Measurements from ENCODE around the gene KDM4C.
"Not testable (repeated sequence)": the region's sequence is repeated elsewhere in the genome, so short reads cannot be mapped to it uniquely, and the experiment has no call there.

The KDM4C gene

DNA sequence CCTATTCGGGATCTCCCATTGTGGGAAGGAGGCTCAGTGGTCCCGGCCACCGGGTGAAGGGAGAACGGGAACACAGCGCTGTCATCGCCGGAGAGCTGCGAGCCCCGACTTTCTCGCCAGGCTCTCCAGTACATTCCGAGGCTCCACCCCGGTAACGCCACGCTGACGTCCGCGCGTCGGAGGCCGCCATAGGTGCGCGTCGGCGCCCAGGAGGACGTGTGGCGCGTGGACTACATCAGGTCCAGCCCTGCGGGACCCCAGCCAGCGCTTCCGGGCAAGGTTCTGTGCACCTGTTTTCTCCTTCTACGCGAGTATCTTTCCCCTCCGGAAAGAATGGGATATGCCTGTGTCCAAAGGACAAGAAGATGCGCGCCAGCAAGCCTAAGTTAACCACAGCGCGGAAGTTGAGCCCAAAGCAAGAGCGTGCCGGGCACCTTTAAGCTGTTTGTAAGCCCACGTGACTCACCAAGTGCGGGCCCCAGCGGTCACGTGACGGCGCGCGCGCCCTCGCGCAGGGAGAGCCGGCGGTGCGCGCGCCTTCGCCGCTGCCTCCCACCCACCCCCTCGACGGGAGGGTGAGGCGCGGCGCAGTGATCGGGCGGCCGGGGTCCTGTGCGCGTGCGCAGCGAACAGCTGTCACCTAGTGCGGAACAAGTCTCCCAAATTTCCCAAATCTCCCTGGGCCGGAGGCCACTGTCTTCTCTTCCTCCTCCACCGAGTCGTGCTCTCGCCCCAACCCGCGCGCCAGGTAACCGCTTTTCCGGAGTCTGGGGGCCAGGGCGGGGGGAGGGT lies at the start of gene KDM4C:
KDM4C (plus strand) TSS at position 518 of the 792 bp plus-strand sequence. CDS start 35,016 bp downstream, outside the sequence.
- H3K27ac ChIP-seq: peak within 1 kb of the TSS; percentile 89
- TF ChIP-seq, protein P1, sequence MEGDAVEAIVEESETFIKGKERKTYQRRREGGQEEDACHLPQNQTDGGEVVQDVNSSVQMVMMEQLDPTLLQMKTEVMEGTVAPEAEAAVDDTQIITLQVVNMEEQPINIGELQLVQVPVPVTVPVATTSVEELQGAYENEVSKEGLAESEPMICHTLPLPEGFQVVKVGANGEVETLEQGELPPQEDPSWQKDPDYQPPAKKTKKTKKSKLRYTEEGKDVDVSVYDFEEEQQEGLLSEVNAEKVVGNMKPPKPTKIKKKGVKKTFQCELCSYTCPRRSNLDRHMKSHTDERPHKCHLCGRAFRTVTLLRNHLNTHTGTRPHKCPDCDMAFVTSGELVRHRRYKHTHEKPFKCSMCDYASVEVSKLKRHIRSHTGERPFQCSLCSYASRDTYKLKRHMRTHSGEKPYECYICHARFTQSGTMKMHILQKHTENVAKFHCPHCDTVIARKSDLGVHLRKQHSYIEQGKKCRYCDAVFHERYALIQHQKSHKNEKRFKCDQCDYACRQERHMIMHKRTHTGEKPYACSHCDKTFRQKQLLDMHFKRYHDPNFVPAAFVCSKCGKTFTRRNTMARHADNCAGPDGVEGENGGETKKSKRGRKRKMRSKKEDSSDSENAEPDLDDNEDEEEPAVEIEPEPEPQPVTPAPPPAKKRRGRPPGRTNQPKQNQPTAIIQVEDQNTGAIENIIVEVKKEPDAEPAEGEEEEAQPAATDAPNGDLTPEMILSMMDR (IDR thresholded peaks at IDR 0.05; ENCODE audit: low read depth, low read length, missing control alignments): no peak
- H3K36me3 ChIP-seq (replicated peaks): no peaks in the 10 kb centered on the region
- H3K4me3 ChIP-seq (ENCODE audit: low read depth, low read length): peak within 1 kb of the TSS; percentile 88
- in situ Hi-C loops (cut with HindIII; ENCODE audit: low pct_ligation_motif_present, low sequenced_read_pairs): no loop called here
- peak; percentile 90 for DNase-seq
- H3K27me3 ChIP-seq (replicated peaks): no peaks in the 10 kb centered on the region

DNA sequence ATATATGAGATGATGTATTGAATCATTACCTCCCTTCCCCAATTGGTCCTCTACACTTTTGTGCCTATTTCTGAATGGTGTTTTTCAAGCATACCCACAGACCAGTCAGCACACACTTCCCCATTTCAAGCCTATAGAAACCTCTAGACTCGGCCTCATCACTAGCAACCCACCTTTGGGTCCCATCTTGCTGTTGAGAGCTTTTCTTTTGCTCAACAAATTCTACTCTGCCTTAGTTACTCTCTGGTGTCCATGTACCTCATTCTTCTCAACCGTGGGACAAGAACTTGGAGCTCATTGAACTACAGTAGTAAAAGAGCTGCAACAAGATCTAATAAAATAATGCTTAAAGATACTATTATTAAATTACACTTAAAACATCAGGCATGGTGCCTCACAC lies 49.0 kb upstream of the KDM4C start:
- in situ Hi-C loops (cut with HindIII; ENCODE audit: low pct_ligation_motif_present, low sequenced_read_pairs): no loop called here
- TF ChIP-seq, protein P1 (IDR thresholded peaks at IDR 0.05; ENCODE audit: low read depth, low read length, missing control alignments): no peak

DNA sequence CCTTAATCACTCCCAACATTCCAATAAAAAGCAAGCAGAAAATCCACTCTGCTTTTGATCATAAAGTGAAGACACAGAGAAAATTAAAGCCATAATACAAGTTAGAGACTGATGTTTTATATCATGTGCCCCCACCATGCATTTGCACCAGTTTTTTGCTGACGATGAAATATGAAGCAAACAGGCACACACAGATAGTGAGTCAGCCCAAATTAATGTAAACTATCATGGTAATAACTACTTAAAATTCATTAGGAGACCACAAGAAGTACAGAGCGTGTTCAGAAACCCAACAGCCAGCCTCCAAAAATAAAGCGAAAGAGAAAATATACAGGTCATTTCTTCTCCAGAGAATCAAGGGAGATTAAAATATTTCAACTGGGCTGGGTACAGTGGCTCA lies 46.4 kb upstream of the KDM4C start:
- TF ChIP-seq, protein P1 (IDR thresholded peaks at IDR 0.05; ENCODE audit: low read depth, low read length, missing control alignments): no peak
- in situ Hi-C loops (cut with HindIII; ENCODE audit: low pct_ligation_motif_present, low sequenced_read_pairs): no loop called here
- no peak for DNase-seq
- H3K36me3 ChIP-seq (replicated peaks): no peaks in the 10 kb centered on the region
- H3K4me3 ChIP-seq (ENCODE audit: low read depth, low read length): no peak overlapping the region
- no peaks in the 10 kb centered on the region for H3K27me3 ChIP-seq (replicated peaks)
- H3K27ac ChIP-seq: no peak overlapping the region

More for the DNA sequence above, 49.0 kb upstream of the KDM4C start:
- H3K36me3 ChIP-seq (replicated peaks): no peaks in the 10 kb centered on the region
- H3K4me3 ChIP-seq (ENCODE audit: low read depth, low read length): no peak overlapping the region
- no peaks in the 10 kb centered on the region for H3K27me3 ChIP-seq (replicated peaks)
- no peak for DNase-seq
- no peak overlapping the region for H3K27ac ChIP-seq

DNA sequence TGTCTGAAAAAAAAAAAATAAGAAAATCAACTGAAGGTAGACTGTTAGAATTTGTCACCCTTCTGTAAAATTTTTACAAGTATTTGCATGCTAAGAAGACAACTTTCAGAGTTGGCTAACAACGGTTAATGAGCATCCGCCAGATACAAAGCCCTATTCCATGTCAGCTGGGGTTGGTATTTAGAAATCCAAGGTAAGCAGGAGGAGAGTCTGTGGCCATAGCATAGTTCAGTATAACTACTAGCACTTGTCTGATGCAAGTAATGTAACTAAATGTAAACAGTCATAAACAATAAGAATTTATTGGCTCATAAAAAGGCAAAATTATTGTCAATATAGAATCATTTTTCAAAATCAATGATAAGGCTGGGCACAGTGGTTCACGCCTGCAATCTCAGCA lies 45.7 kb upstream of the KDM4C start:
- TF ChIP-seq, protein P1 (IDR thresholded peaks at IDR 0.05; ENCODE audit: low read depth, low read length, missing control alignments): no peak
- no peaks in the 10 kb centered on the region for H3K36me3 ChIP-seq (replicated peaks)
- no peak for DNase-seq
- no peak overlapping the region for H3K4me3 ChIP-seq (ENCODE audit: low read depth, low read length)
- H3K27ac ChIP-seq: no peak overlapping the region
- in situ Hi-C loops (cut with HindIII; ENCODE audit: low pct_ligation_motif_present, low sequenced_read_pairs): no loop called here
- H3K27me3 ChIP-seq (replicated peaks): no peaks in the 10 kb centered on the region

DNA sequence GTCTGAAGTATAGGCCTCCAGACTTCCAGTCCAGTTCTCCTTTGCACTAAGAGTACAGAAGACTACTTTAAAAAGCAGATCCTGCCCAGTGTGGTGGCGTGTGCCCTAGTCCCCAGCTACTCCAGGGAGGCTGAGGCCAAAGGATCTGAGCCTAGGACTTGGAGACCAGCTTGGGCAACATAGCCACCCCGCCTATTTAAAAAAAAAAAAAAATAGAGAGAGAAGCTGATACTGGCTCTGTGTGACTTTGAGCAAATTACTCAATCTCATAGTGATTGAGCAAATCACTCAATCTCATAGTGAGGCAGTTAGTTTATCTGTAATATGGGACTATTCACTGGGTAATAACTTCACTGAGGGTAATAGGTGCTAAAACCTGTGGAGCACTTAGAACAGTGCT lies 43.6 kb upstream of the KDM4C start:
- TF ChIP-seq, protein P1 (IDR thresholded peaks at IDR 0.05; ENCODE audit: low read depth, low read length, missing control alignments): no peak
- no peak overlapping the region for H3K27ac ChIP-seq
- in situ Hi-C loops (cut with HindIII; ENCODE audit: low pct_ligation_motif_present, low sequenced_read_pairs): no loop called here

DNA sequence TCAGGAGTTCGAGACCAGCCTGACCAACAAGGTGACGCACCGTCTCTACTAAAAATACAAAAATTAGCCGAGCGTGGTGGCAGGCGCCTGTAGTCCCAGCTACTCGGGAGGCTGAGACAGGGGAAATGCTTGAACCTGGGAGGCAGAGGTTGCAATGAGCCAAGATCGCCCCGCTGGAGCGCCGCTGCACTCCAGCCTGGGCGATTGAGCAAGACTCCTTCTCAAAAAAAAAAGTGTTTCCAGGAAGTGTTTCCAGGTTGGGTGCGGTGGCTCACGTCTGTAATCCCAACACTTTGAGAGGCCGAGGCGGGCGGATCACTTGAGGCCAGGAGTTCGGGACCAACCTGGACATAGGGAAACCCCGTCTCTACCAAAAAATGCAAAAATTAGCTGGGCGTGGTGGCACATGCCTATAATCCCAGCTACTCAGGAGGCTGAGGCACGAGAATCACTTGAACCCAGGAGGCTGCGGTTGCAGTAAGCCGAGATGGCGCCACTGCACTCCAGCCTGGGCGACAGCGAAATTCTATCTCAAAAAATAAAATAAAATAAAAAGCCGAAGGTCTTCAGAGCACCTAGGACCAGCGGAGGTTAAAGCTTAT lies 42.5 kb upstream of the KDM4C start:
- H3K36me3 ChIP-seq (replicated peaks); DNase-seq; H3K27me3 ChIP-seq (replicated peaks); H3K27ac ChIP-seq; in situ Hi-C loops (cut with HindIII; ENCODE audit: low pct_ligation_motif_present, low sequenced_read_pairs); H3K4me3 ChIP-seq (ENCODE audit: low read depth, low read length): not testable (repeated sequence)

More for the DNA sequence above, 43.6 kb upstream of the KDM4C start:
- Histone ChIP-seq H3K27me3 (replicated peaks) (no peaks in the 10 kb centered on the region), H3K4me3 (ENCODE audit: low read depth, low read length) (no peak overlapping the region), H3K36me3 (replicated peaks) (no peaks in the 10 kb centered on the region)
- DNase-seq: no peak

Data from brain microvascular endothelial cell (primary cell).